ENCODE data around the gene RBM23. TPM values are rescaled to one million over a fixed set of nuclear protein-coding genes. Genes with fewer than 3 reads are reported as not detected.

The RBM23 gene
- total and polyA plus RNA-seq, 2 donors (not counting 3 experiments of a cell fraction or from before 2014, with no cell fraction given) = 67.7 to 68.9 TPM

DNA sequence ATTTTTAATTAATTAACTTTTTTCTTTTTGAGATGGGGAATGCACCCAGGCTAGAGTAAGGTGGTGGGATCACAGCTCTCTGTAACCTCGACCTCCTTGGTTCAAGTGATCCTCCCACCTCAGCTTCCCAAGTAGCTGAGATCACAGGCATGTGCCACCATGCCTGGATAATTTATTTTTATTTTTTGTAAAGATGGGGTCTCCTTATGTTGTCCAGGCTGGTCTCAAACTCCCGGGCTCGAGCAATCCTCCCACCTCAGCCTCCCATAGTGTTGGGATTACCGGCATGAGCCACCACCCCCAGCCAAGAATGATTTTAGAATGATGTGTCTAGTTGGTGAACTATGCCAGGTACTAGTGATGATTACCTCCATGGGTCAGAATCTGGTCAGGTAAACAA, 54.0 kb downstream of the RBM23 start:
- DNase-seq (ENCODE audit: low read depth, low spot score) (no peak), FAIRE-seq (no peak)
- TF ChIP-seq, protein P1, sequence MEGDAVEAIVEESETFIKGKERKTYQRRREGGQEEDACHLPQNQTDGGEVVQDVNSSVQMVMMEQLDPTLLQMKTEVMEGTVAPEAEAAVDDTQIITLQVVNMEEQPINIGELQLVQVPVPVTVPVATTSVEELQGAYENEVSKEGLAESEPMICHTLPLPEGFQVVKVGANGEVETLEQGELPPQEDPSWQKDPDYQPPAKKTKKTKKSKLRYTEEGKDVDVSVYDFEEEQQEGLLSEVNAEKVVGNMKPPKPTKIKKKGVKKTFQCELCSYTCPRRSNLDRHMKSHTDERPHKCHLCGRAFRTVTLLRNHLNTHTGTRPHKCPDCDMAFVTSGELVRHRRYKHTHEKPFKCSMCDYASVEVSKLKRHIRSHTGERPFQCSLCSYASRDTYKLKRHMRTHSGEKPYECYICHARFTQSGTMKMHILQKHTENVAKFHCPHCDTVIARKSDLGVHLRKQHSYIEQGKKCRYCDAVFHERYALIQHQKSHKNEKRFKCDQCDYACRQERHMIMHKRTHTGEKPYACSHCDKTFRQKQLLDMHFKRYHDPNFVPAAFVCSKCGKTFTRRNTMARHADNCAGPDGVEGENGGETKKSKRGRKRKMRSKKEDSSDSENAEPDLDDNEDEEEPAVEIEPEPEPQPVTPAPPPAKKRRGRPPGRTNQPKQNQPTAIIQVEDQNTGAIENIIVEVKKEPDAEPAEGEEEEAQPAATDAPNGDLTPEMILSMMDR (IDR thresholded peaks at IDR 0.05; ENCODE audit: extremely low read depth in 1 of 2, insufficient read depth in 1 of 2, low read depth in 1 of 2, low read length in 2 of 2) = no peak
- TF ChIP-seq POLR2AphosphoS5 (IDR thresholded peaks at IDR 0.05; ENCODE audit: insufficient read depth, low read depth, low read length) = no peak
- TF ChIP-seq POLR2A (IDR thresholded peaks at IDR 0.05; ENCODE audit: low read depth, low read length) = no peak
- TF ChIP-seq GATA2 (IDR thresholded peaks at IDR 0.05; ENCODE audit: insufficient read depth, insufficient read length, low read depth, low read length) = no peak
- TF ChIP-seq JUN (IDR thresholded peaks at IDR 0.05; ENCODE audit: borderline replicate concordance, insufficient read depth, insufficient read length, low read depth) = no peak
- no peak for TF ChIP-seq FOS (IDR thresholded peaks at IDR 0.05; ENCODE audit: borderline replicate concordance, insufficient read depth, low read length)
- no peak overlapping the region for H3K9ac ChIP-seq (replicated peaks; ENCODE audit: extremely low read depth, insufficient read depth, low read length)
- H3K27me3 ChIP-seq (ENCODE audit: control insufficient read depth in 2 of 2, insufficient read depth in 2 of 2, low read length in 2 of 2) = no peaks in the 10 kb centered on the region
- dilution Hi-C loops (cut with MboI; ENCODE audit: extremely low pct_ligation_motif_present, low sequenced_read_pairs) = no loop called here
- H3K79me2 ChIP-seq (ENCODE audit: control insufficient read depth, insufficient read depth, low read length) = no peaks in the 10 kb centered on the region
- ChIA-PET CTCF (interaction anchor here (0.8 to 1.1 kb wide), 2 partner anchors 10 to 12 kb away, joined by 3 to 5 read pairs; no protein-coding TSS in a partner anchor), POLR2A (no interaction called here)
- no peaks in the 10 kb centered on the region for H3K9me3 ChIP-seq (replicated peaks; ENCODE audit: control insufficient read depth, insufficient read depth, low read length)
- H3K4me1 ChIP-seq (ENCODE audit: control insufficient read depth, extremely low read depth, insufficient read depth, low read length) = no peaks in the 10 kb centered on the region
- no peaks in the 10 kb centered on the region for H3K36me3 ChIP-seq (ENCODE audit: control insufficient read depth in 2 of 2, extremely low read depth in 1 of 2, insufficient read depth in 2 of 2, low read length in 2 of 2)
- H3K4me3 ChIP-seq (replicated peaks in 1 of 3; ENCODE audit: insufficient read depth in 1 of 3, low read depth in 1 of 3, low read length in 3 of 3) = no peak overlapping the region
- H4K20me1 ChIP-seq (replicated peaks; ENCODE audit: control insufficient read depth, extremely low read depth, insufficient read depth, low read length) = no peaks in the 10 kb centered on the region
- no peaks in the 10 kb centered on the region for H3K9me1 ChIP-seq (replicated peaks; ENCODE audit: control insufficient read depth, extremely low read depth, insufficient read depth, low read length)
- no TSS peak for BruUV-seq (replicated peaks)
- no peak overlapping the region for H3K27ac ChIP-seq (ENCODE audit: insufficient read depth, low read depth, low read length)
- intact Hi-C loops (cut with micrococcal nuclease) = no loop called here
- H2AFZ ChIP-seq (ENCODE audit: low read depth, low read length) = no peak overlapping the region
- H3K4me2 ChIP-seq (ENCODE audit: insufficient read depth, low read length) = no peak overlapping the region

DNA sequence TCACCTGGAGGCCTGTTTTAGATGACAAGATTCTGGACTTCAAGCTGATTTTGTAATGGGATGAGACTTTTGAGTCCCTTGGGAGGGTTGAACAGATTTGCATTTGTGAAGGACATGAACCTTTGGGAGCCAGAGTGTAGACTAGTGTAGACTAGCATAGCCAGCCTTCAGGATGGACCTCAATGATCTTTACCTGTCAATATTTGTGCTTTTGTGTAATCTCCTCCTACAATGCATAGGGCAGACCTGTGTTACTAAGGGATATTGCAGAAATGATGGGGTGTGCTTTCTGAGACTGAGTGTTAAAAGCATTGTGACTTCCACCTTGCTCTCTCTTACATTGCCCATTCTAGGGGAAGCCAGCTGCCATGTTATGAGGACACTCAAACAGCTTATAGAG, 57.3 kb downstream of the RBM23 start:
- no peak for FAIRE-seq
- intact Hi-C loops (cut with micrococcal nuclease) = no loop called here
- Histone ChIP-seq H3K9me1 (replicated peaks; ENCODE audit: control insufficient read depth, extremely low read depth, insufficient read depth, low read length) (no peaks in the 10 kb centered on the region), H3K4me1 (ENCODE audit: control insufficient read depth, extremely low read depth, insufficient read depth, low read length) (no peaks in the 10 kb centered on the region), H3K9ac (replicated peaks; ENCODE audit: extremely low read depth, insufficient read depth, low read length) (no peak overlapping the region), H3K27me3 (ENCODE audit: control insufficient read depth in 2 of 2, insufficient read depth in 2 of 2, low read length in 2 of 2) (no peaks in the 10 kb centered on the region), H3K27ac (ENCODE audit: insufficient read depth, low read depth, low read length) (no peak overlapping the region), H3K79me2 (ENCODE audit: control insufficient read depth, insufficient read depth, low read length) (no peaks in the 10 kb centered on the region), H3K9me3 (replicated peaks; ENCODE audit: control insufficient read depth, insufficient read depth, low read length) (no peaks in the 10 kb centered on the region), H2AFZ (ENCODE audit: low read depth, low read length) (no peak overlapping the region), H3K4me2 (ENCODE audit: insufficient read depth, low read length) (no peak overlapping the region), H3K4me3 (replicated peaks in 1 of 3; ENCODE audit: insufficient read depth in 1 of 3, low read depth in 1 of 3, low read length in 3 of 3) (no peak overlapping the region), H3K36me3 (ENCODE audit: control insufficient read depth in 2 of 2, extremely low read depth in 1 of 2, insufficient read depth in 2 of 2, low read length in 2 of 2) (no peaks in the 10 kb centered on the region), H4K20me1 (replicated peaks; ENCODE audit: control insufficient read depth, extremely low read depth, insufficient read depth, low read length) (no peaks in the 10 kb centered on the region)
- ChIA-PET CTCF (interaction anchor here (0.8 to 3.3 kb wide), 4 partner anchors 11 to 289 kb away, joined by 3 to 19 read pairs (median 3); partner anchors contain the start of gene LRP10), POLR2A (no interaction called here)
- BruUV-seq (replicated peaks) = no TSS peak
- TF ChIP-seq, protein P1 (IDR thresholded peaks at IDR 0.05; ENCODE audit: extremely low read depth in 1 of 2, insufficient read depth in 1 of 2, low read depth in 1 of 2, low read length in 2 of 2) = no peak
- TF ChIP-seq, protein P2, sequence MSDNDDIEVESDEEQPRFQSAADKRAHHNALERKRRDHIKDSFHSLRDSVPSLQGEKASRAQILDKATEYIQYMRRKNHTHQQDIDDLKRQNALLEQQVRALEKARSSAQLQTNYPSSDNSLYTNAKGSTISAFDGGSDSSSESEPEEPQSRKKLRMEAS (IDR thresholded peaks at IDR 0.05; ENCODE audit: insufficient read depth, insufficient read length) = no peak
- no peak for TF ChIP-seq JUN (IDR thresholded peaks at IDR 0.05; ENCODE audit: borderline replicate concordance, insufficient read depth, insufficient read length, low read depth)
- no peak for TF ChIP-seq POLR2AphosphoS5 (IDR thresholded peaks at IDR 0.05; ENCODE audit: insufficient read depth, low read depth, low read length)
- TF ChIP-seq MYC (IDR thresholded peaks at IDR 0.05; ENCODE audit: low read depth, low read length) = no peak
- TF ChIP-seq GATA2 (IDR thresholded peaks at IDR 0.05; ENCODE audit: insufficient read depth, insufficient read length, low read depth, low read length) = no peak
- TF ChIP-seq EZH2 (IDR thresholded peaks at IDR 0.05; ENCODE audit: borderline replicate concordance, low read depth, low read length, severe bottlenecking) = no peak
- no peak for TF ChIP-seq POLR2A (IDR thresholded peaks at IDR 0.05; ENCODE audit: low read depth, low read length)
- no peak for TF ChIP-seq FOS (IDR thresholded peaks at IDR 0.05; ENCODE audit: borderline replicate concordance, insufficient read depth, low read length)
- DNase-seq (ENCODE audit: low read depth, low spot score) = no peak
- dilution Hi-C loops (cut with MboI; ENCODE audit: extremely low pct_ligation_motif_present, low sequenced_read_pairs) = no loop called here

All from endothelial cell of umbilical vein (primary cell).